Rectal smooth muscle tissue (tissue), 1 donor: Measurements from ENCODE around the gene BID.

ENCODE experiments used
- H3K27ac ChIP-seq: one replicate; pipeline ENCODE4 v1.7.0; 2013; ENCODE audit warnings: low read depth, low read length, inconsistent platforms
- H3K27me3 ChIP-seq: one replicate; pipeline ENCODE4 v1.7.0; 2013; ENCODE audit warnings: low read length; ENCODE audit not compliant: control insufficient read depth, insufficient read depth
- H3K36me3 ChIP-seq: one replicate; pipeline ENCODE4 v1.7.0; 2013; ENCODE audit warnings: low read length; ENCODE audit not compliant: control insufficient read depth, insufficient read depth
- H3K4me1 ChIP-seq: one replicate; pipeline ENCODE4 v1.7.0; 2013; ENCODE audit warnings: low read length; ENCODE audit not compliant: control insufficient read depth, insufficient read depth
- H3K4me3 ChIP-seq: one replicate; pipeline ENCODE4 v1.7.0; 2013; ENCODE audit warnings: low read length
- H3K9ac ChIP-seq: one replicate; pipeline ENCODE4 v1.7.0; 2013; ENCODE audit warnings: low read length

BID gene

DNA sequence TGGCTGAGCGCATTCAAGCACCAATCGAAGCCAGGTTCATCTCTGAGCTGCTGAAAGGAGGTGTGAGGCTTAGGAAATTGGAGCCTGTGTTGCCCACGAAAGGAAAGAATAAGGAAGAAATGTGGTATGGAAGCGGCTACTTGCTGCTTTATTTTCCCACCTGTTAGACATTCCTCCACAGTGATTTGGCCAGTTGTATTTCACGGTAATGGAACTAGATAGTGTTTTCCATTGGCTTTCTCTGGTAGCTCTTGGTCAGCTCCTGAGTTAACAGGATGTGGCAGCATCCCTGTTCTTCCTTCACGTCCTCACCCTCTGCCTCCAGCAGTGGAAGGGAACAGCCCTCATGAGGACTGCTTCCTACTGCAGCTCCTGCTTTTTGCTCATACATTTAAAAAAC is 44.7 kb downstream of the BID start:
- peaks cover 14% of the 10 kb centered on the region for H3K4me1 ChIP-seq
- H3K36me3 ChIP-seq = peaks cover 22% of the 10 kb centered on the region
- no peak overlapping the region for H3K4me3 ChIP-seq
- H3K9ac ChIP-seq = no peak overlapping the region
- no peak overlapping the region for H3K27ac ChIP-seq
- H3K27me3 ChIP-seq = no peaks in the 10 kb centered on the region

DNA sequence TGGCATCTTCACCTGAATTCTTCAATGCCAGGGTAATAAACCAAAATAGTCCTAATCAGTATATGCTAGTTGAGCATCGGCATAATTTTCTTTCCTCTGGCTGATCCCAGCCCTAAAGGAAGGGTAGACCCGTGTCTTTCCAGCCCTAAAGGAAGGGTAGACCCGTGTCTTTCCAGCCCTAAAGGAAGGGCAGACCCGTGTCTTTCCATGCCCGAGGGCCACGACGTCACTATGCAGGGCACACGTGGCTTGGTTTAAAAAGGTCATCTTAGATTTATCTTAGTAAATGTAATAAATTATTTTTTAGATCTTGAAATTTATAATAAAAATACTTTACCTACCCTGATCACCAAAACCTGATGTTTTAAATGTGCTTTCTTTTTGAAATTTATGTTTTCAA is 45.5 kb downstream of the BID start:
- Histone ChIP-seq H3K9ac (no peak overlapping the region), H3K27ac (no peak overlapping the region), H3K27me3 (no peaks in the 10 kb centered on the region), H3K4me3 (no peak overlapping the region), H3K4me1 (peaks cover 19% of the 10 kb centered on the region), H3K36me3 (peaks cover 22% of the 10 kb centered on the region)

DNA sequence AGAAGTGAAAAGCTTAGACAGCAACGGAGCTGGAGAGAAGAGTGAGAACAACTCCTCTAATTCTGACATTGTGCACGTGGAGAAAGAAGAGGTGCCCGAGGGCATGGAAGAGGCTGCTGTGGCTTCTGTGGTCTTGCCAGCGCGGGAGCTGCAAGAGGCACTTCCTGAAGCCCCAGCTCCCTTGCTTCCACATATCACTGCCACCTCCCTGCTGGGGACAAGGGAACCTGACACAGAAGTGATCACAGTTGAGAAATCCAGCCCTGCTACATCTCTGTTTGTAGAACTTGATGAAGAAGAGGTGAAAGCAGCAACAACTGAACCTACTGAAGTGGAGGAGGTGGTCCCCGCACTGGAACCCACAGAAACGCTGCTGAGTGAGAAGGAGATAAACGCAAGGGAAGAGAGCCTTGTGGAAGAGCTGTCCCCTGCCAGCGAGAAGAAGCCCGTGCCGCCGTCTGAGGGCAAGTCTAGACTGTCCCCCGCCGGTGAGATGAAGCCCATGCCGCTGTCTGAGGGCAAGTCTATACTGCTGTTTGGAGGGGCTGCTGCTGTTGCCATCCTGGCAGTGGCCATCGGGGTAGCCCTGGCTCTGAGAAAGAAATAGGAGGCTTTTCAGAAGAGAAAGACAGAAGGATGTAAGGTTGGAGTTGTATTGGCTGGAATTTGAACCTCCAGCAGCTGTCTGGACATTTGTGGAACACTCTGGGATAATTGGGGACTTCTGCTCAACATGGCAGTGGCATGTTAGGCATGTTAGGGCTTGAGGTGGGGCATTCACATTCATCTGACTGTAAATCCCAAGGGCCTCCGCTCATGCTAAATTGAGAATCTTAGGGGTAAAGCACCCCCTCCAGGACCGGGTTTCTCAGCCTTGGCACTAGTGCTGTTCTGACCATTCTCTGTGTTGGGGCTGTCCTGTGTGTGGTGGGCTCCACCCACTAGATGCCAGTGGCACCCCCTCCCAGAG is 47.1 kb downstream of the BID start:
- Histone ChIP-seq H3K9ac (no peak overlapping the region), H3K4me3 (no peak overlapping the region), H3K27ac (peak overlapping the region; percentile 66), H3K27me3 (no peaks in the 10 kb centered on the region), H3K4me1 (peaks cover 19% of the 10 kb centered on the region), H3K36me3 (peaks cover 22% of the 10 kb centered on the region)

- Histone ChIP-seq H3K4me1 (peaks cover 19% of the 10 kb centered on the region), H3K9ac (no peak overlapping the region), H3K27me3 (no peaks in the 10 kb centered on the region), H3K27ac (peak overlapping the region; percentile 66), H3K36me3 (peaks cover 22% of the 10 kb centered on the region), H3K4me3 (no peak overlapping the region)
These were observed 48.0 kb downstream of the BID start for GRCh38 chr22:17726006-17726927.

- H3K9ac ChIP-seq = no peak overlapping the region
- peaks cover 19% of the 10 kb centered on the region for H3K4me1 ChIP-seq
- H3K27ac ChIP-seq = peak overlapping the region; percentile 68
- H3K27me3 ChIP-seq = no peaks in the 10 kb centered on the region
- no peak overlapping the region for H3K4me3 ChIP-seq
- H3K36me3 ChIP-seq = peaks cover 22% of the 10 kb centered on the region
These were observed 48.8 kb downstream of the BID start for GRCh38 chr22:17725500-17725796.

GRCh38 chr22:17724678-17725499 is 49.4 kb downstream of the BID start:
- Histone ChIP-seq H3K27ac (peak overlapping the region; percentile 68), H3K36me3 (peaks cover 20% of the 10 kb centered on the region), H3K9ac (no peak overlapping the region), H3K27me3 (no peaks in the 10 kb centered on the region), H3K4me3 (no peak overlapping the region), H3K4me1 (peaks cover 19% of the 10 kb centered on the region)

- Histone ChIP-seq H3K27me3 (no peaks in the 10 kb centered on the region), H3K36me3 (peaks cover 14% of the 10 kb centered on the region), H3K9ac (no peak overlapping the region), H3K4me3 (no peak overlapping the region), H3K4me1 (peaks cover 19% of the 10 kb centered on the region), H3K27ac (no peak overlapping the region)
These were observed 50.0 kb downstream of the BID start for GRCh38 chr22:17724241-17724640.

DNA sequence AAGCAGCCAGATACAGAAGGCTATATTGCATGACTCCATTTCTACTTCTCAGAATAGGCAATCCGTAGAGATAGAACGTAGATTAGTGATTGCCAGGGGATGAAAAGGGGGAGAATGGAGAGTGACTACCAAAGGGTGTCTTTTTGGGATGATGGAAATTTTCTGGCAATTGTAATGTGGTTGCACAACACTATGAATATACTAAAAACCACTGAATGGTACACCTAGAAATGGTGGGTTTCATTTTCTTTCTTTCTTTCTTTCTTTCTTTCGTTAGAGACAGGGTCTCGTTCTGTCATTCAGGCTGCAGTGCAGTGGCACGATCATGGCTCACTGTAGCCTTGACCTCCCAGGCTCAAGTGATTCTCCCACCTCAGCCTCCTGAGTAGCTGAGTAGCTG is 54.4 kb downstream of the BID start:
- no peaks in the 10 kb centered on the region for H3K27me3 ChIP-seq
- H3K9ac ChIP-seq = no peak overlapping the region
- peaks cover 8% of the 10 kb centered on the region for H3K4me1 ChIP-seq
- H3K4me3 ChIP-seq = no peak overlapping the region
- H3K27ac ChIP-seq = no peak overlapping the region
- H3K36me3 ChIP-seq = no peaks in the 10 kb centered on the region

DNA sequence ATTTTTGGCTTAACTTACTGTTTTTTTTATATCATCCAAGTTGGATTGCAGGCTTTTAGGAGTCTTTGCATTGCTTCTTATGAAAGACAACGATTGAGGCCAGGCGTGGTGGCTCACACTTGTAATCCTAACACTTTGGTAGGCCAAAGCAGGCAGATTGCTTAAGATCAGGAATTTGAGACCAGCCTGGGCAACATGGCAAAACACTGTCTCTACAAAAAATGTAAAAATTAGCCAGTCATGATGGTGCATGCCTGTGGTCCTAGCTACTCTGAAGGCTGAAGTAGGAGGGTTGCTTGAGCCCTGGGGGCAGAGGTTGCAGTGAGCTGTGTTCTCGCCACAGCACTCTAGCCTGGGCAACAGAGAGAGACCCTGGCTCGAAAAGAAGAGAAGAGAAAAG is 56.6 kb downstream of the BID start:
- Histone ChIP-seq H3K36me3 (no peaks in the 10 kb centered on the region), H3K4me1 (no peaks in the 10 kb centered on the region), H3K9ac (no peak overlapping the region), H3K4me3 (no peak overlapping the region), H3K27ac (no peak overlapping the region), H3K27me3 (no peaks in the 10 kb centered on the region)

DNA sequence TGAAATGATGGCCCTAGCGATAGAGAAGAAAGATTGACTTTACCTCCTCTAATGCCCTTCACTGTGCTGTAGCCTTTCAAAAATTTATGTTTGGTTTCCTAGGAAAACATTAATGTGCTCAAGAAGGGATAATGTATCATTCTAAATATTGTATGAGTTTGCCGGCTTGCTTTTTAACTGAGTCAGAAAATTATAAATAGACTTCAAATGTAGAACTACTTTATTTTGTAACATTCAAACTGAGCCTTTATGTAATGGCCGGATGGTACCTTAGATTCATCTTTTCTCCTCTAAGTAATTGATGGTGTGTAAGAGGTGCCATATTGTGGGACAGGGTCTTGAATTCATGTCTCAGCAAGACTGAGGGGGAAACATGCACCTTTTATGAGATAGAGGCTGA is 57.7 kb downstream of the BID start:
- Histone ChIP-seq H3K4me3 (no peak overlapping the region), H3K4me1 (no peaks in the 10 kb centered on the region), H3K36me3 (no peaks in the 10 kb centered on the region), H3K27me3 (no peaks in the 10 kb centered on the region), H3K9ac (no peak overlapping the region), H3K27ac (no peak overlapping the region)

DNA sequence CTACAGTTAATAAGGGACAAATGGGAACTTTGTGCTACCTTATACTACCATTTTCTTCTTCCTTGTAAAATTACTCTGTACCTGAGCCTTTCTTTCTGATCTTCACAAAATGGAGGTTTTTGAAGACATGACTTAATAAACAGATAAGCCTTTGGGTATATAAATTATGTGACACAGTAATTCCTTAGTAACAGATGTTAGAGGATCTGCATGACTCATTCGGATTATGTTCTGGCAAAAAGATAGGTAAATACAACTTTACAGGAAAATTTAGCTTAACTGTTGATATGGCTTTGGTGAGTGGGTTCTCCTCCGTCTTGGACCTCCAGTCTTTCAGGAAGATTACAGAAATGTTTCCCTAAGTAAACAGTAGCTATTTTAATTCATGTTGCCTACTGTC is 61.8 kb downstream of the BID start:
- H3K27me3 ChIP-seq = no peaks in the 10 kb centered on the region
- no peak overlapping the region for H3K9ac ChIP-seq
- H3K4me3 ChIP-seq = no peak overlapping the region
- no peaks in the 10 kb centered on the region for H3K4me1 ChIP-seq
- no peaks in the 10 kb centered on the region for H3K36me3 ChIP-seq
- H3K27ac ChIP-seq = no peak overlapping the region

- H3K4me3 ChIP-seq = no peak overlapping the region
- H3K4me1 ChIP-seq = peaks cover 6% of the 10 kb centered on the region
- no peaks in the 10 kb centered on the region for H3K36me3 ChIP-seq
- H3K27me3 ChIP-seq = no peaks in the 10 kb centered on the region
- no peak overlapping the region for H3K27ac ChIP-seq
- H3K9ac ChIP-seq = no peak overlapping the region
These were observed 64.2 kb downstream of the BID start for GRCh38 chr22:17710023-17710422.
